GM21528 (cell line): ENCODE measurements around the gene ENOX1.

Experiments used
- ATAC-seq: cut with Tn5 transposase; IDR thresholded peaks from one replicate; pipeline ENCODE4 v1.9.1; 2021; ENCODE audit warnings: mild to moderate bottlenecking, moderate library complexity; ENCODE audit not compliant: unreplicated experiment, low FRiP score

Gene ENOX1

DNA sequence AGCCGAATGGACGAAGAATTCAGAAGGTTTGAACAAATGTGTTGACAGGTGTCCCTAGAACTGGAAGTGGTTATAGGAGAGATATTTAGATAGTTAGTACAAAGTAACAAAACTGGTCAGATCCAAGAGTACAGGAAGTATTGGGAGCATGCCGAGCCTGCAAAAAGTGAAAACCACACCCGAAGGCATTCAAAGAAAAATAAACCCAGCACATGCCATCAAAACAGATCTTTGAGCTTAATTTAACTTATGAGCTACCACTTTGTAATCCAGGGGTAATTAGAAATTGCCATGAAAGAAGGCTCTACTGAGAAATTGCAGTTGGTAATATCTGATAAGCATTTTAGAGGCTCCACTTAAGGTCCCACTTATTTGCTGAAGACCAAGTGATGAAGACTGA, 549.2 kb downstream of the ENOX1 start:
- no peak for ATAC-seq

DNA sequence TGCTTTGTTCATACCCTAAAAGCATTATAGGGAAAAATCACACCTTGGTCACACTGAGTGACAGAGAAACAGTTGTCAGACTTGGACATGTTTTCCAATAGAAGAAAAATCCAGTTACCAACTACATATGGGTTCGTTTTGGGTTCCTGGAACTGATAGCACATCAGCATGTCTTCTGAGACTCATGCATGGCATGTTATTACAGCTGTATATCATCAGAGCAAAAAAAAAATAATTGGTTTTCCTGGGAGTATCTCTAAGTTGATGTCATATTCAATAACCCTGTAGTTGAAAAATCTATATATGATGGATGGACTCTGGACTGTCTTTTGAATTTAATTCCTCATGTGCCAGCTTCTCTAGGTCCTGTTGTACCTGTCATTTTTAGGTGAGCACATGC, 551.7 kb downstream of the ENOX1 start:
- ATAC-seq: no peak

- ATAC-seq: no peak
These were observed 553.9 kb downstream of the ENOX1 start for GRCh38 chr13:43232873-43233265.

- ATAC-seq: no peak
These were observed 554.5 kb downstream of the ENOX1 start for GRCh38 chr13:43232144-43232872.

- no peak for ATAC-seq
These were observed 555.8 kb downstream of the ENOX1 start for GRCh38 chr13:43230989-43231388.

DNA sequence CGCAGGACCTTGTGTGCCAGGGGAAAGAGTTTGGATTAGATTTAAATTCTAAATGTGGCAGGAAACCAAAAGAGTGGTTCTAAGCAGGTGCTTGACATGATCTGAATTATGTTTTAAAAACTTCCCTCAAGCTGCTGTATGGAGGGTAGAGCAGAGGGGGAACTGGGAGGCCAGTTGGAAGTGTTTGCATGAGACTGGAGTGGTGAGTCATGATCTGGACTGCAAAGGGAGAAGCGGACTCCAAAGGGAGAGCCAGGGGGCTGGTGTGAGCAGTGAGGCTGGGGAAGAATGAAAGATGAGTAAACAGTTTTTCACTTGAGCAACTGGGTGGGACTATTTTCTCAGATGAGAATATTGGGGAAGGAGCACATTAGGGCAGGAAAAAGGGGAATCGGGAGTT, 557.3 kb downstream of the ENOX1 start:
- no peak for ATAC-seq

DNA sequence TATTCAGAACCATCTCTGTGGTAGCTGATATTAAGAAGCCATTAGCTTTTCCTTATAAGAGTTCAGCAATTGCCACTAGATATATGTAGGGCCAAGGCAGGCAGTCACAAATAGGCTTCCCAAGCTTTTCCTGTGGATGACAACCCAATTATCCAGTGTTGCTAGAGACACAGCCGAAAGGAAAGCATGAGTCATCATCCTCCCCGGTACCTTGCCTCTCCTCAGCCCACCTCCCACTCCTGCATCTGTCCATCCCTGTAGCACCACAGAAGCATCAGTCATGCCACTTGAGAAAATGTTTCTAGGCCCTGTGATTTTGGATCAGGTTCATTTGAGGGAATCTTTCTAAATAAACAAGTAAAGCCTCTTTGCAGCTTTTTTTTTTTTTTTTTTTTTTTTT, 559.1 kb downstream of the ENOX1 start:
- ATAC-seq: no peak

DNA sequence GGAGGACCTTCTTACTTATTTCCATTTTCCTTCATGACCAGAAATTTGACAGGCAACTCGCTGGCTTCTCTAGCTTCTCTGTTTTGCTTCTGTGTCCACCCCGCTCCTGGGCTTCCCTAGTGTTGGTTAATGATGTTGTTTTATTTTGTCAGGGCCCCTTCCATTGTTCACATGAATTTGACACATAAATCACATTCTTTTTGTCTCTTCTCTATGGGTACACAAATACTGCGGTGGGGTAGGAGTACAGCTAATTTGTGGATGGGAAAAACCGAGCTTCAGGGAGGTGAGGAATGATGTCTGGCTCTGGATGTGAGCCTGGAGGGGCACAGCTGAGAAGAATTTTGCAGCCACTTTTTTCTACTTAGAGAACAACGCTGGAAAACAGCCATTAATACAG, 563.6 kb downstream of the ENOX1 start:
- ATAC-seq: no peak

DNA sequence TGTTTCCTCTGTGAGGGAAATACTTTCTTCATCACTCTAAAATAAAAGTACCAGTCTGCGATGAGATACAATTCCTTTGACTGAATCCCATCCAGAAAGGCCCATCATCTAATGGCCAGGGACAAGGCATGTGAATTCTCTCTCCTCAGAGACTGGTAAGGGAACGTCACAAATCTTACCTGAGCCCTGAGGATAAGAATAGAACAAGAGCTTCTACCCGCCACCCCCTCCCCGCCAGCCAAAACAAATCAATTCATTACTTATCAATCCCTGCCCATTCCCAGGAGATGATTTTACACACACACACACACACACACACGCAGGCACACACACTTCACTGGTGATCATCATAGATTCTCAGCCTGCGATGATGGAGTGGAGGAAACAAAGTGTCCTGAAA, 564.7 kb downstream of the ENOX1 start:
- no peak for ATAC-seq

GRCh38 chr13:43221611-43222010, 565.2 kb downstream of the ENOX1 start:
- no peak for ATAC-seq

DNA sequence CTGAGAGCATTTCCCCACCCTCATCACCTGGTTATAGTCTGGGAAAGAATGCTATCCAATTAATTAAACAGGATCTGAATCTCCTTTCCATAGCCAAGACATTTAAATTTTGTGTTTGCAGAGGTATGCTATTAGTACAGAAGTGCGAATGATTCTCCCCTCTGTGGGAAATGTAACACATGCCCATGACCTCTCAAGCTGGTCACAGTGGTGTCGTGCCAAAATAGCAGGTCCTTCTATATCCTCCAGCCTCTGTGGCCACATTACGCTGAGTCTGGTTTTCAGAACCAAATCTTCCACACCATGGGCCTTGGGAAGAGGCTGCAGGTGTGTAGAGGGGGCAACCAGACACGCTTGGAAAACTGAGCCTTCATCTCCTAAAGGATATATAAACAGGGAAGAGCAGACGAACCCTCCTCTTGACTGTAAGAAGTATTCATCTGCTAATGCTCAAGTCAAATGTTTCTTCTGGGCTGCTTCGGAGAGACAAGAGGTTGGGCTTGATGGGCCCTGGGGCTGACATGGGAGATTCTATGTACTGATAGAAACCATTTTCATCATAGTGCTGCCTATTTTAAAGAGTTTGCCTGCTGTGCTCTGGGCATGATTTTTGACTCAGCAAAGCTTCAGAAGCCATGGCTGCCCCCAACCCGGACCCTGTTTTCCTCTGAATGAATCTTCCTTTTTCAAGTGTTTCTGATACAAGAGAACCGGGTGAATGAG, 565.7 kb downstream of the ENOX1 start:
- no peak for ATAC-seq

DNA sequence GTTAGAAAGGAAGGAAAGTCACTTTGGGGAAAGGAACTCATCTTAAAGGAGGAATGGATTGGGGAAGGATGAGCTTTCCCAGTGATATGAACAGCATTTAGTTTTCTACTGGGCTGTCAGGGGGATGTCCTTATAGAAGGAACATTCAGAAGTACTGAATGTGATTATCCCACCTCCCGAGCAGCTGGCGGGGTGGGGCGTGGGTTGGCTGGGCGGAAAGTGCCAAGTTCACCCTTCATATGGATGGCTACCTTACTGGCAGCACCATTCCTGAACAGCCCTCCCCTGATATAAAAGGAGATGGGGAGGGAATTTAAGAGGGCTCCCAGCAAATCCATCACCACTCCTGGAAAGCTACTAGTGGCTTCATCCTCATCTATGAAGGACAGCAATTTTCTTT, 572.6 kb downstream of the ENOX1 start:
- no peak for ATAC-seq

- no peak for ATAC-seq
These were observed 579.9 kb downstream of the ENOX1 start for GRCh38 chr13:43206838-43207237.

- ATAC-seq: no peak
These were observed 581.4 kb downstream of the ENOX1 start for GRCh38 chr13:43205416-43205815.

DNA sequence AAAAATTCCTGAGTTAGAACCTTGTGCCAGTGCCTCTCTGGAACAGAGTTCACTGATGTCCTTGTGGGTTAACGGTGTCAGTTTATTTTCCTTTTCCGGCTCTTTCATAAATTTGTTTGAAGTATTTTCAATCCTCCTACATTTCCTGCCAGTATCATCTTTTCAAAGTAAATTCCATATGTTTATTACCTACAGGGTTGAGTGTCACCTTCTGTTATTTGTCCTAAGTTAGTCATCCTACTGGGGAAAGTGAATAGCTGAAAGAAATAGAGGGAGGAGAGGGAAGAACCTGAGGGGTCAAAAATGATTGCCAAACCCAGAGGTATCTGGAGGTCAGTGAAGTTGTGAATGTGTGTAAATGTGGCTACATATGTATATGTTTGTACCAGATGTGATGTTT, 582.2 kb downstream of the ENOX1 start:
- ATAC-seq: no peak

GRCh38 chr13:43203781-43204180, 583.0 kb downstream of the ENOX1 start:
- ATAC-seq: no peak

- no peak for ATAC-seq
These were observed 586.0 kb downstream of the ENOX1 start for GRCh38 chr13:43200736-43201135.

DNA sequence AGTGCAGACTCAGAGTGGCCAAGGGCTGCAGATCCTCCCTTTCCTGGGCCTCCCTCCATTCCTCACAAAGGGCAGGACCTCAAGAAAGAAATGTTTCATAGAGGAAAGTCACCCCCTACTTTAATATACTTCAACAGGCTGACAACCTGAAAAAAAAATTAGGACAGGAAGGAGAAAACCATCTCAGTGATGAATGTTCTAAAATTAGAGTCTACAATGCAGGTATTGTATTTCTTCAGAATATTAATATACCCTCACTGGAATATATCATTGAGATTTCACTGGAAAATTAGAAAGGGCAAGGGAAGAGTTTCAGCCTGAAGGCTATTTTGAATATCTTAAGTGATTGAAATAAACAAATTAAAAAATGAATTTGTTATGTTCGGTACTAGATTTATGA, 586.5 kb downstream of the ENOX1 start:
- ATAC-seq: no peak

- ATAC-seq: no peak
These were observed 589.9 kb downstream of the ENOX1 start for GRCh38 chr13:43196750-43197370.

DNA sequence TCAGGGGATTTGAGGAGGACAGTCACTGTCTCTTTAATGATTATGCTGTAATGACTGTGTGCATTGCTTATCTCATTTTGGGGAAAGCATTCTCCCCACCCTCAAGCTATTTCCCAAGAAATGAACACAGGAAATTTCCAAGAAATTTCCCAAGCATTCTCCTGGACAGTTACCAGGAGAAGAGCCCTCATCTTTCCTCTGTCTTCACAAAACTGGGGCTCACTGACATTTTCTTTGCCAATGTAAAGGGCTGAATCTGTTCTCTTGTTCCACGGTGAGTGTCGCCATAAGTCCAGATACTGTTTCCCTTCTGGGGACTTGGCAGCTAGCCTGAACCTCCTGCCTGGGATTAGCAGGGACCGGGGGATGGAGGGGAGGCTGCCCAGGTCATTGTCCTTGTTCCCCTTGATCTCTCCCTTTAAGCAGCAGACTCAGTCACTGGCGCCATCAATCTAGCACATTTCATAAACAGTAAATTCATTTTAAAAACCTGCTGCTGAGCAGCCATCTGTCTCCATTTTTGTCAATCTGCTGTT, 590.6 kb downstream of the ENOX1 start:
- no peak for ATAC-seq

DNA sequence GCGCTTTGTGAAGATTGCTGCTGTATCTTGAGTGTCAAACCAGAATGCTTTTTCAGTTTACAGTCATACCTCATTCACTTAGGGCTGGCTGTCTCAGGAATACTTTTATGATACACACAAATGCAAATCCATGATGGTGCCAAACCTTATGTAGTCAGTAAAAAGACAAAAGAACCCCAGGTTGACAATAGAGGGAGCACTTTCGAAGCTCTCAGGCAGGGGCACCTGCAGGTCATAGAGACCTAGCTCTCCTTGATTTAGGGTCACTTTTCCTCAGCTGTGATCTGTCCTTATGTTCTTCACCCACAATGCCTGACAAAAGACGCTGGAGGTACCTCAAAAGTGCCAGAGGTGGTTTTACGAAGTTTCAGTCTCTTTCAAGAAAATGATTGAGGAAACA, 591.2 kb downstream of the ENOX1 start:
- no peak for ATAC-seq

DNA sequence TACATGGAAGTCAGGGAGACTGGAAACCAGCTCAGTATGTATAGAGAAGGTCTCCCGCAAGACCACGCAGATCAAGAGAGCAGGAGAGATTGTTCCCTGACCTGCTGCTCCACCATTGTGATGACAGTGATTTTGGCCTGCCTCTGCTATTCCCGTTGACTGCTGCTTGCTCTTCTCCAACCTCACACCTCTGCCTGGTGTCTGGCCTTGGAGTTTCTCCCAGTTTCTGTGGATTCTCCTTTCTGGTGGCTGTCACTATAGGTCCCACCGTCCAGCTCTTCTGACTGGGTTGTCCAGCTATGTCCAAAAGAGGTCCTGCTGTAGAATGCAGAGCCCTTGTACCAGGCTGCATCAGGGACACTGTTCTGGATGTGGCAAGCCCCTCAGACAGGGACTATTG, 591.7 kb downstream of the ENOX1 start:
- no peak for ATAC-seq
